ENCODE measurements around the gene ZNF536. TPM values are rescaled to one million over a fixed set of nuclear protein-coding genes. Genes with fewer than 3 reads are reported as not detected.

ZNF536 gene
- total and polyA plus RNA-seq, 2 of the 13 experiments (the other 11 are each of a cell fraction or from before 2014, with no cell fraction given), result not detected

- FAIRE-seq (no peak), DNase-seq (ENCODE audit: low spot score) (no peak), ATAC-seq (no peak)
- Histone ChIP-seq H3K27ac (ENCODE audit: extremely low read length, insufficient read depth, low read length) (no peak overlapping the region), H3K79me2 (ENCODE audit: insufficient read depth, low read length) (no peaks in the 10 kb centered on the region), H3K4me2 (ENCODE audit: low read depth, low read length) (no peak overlapping the region), H3K4me3 (replicated peaks in 1 of 3; ENCODE audit: insufficient read depth in 1 of 3, low read depth in 2 of 3, low read length in 3 of 3) (no peak overlapping the region), H3K36me3 (replicated peaks in 1 of 2; ENCODE audit: control insufficient read depth in 1 of 2, insufficient read depth in 2 of 2, low read length in 2 of 2) (no peaks in the 10 kb centered on the region), H3K9ac (ENCODE audit: insufficient read depth, low read depth, low read length) (no peak overlapping the region), H4K20me1 (ENCODE audit: insufficient read depth, low read length) (no peaks in the 10 kb centered on the region), H3K4me1 (ENCODE audit: insufficient read depth, low read length) (no peaks in the 10 kb centered on the region), H3K27me3 (ENCODE audit: control insufficient read depth in 1 of 2, insufficient read depth in 2 of 2, low read length in 2 of 2) (peaks cover 0 to 35% of the 10 kb centered on the region in 2 experiments; a peak in 4 of 5 replicates), H3K9me3 (ENCODE audit: low read length) (no peaks in the 10 kb centered on the region), H2AFZ (ENCODE audit: low read length) (no peak overlapping the region)
- CTCF ChIA-PET (ENCODE audit: low intra/inter-chr PET ratio, low total read pairs), result no interaction called here
- 16% methylated on average over 9 of the region's 9 CpGs for WGBS (ENCODE audit: low lambda C conversion rate)
- no TSS peak for BruUV-seq (replicated peaks)
- in situ Hi-C loops (cut with HindIII; ENCODE audit: extremely low pct_ligation_motif_present, low pct_unique_long_range_greater_than_20kb), result no loop called here
- intact Hi-C loops (cut with micrococcal nuclease; ENCODE audit: unreplicated experiment), result no loop called here
- POLR2A ChIA-PET, result no interaction called here
- TF ChIP-seq ZBTB7B (CRISPR knock-in tag; IDR thresholded peaks at IDR 0.05) (no peak), ZNF34 (CRISPR knock-in tag; IDR thresholded peaks at IDR 0.05; ENCODE audit: borderline replicate concordance) (no peak), ZNF644 (CRISPR knock-in tag; IDR thresholded peaks at IDR 0.05; ENCODE audit: low read depth) (no peak), CHD2 (IDR thresholded peaks at IDR 0.05; ENCODE audit: low read depth, low read length) (no peak), ZNF597 (CRISPR knock-in tag; IDR thresholded peaks at IDR 0.05) (no peak), ZNF691 (CRISPR knock-in tag; IDR thresholded peaks at IDR 0.05; ENCODE audit: borderline replicate concordance, low read depth) (no peak), HDAC2 (CRISPR knock-in tag; IDR thresholded peaks at IDR 0.05) (no peak), ZBTB39 (CRISPR knock-in tag; IDR thresholded peaks at IDR 0.05) (no peak), ZSCAN5A (CRISPR knock-in tag; IDR thresholded peaks at IDR 0.05; ENCODE audit: borderline replicate concordance) (no peak), HNRNPH1 (optimal IDR thresholded peaks at IDR 0.05; ENCODE audit: low read depth, low read length) (no peak), NR2F2 (IDR thresholded peaks at IDR 0.05; ENCODE audit: borderline replicate concordance, low read depth) (no peak), KDM4B (CRISPR knock-in tag; IDR thresholded peaks at IDR 0.05) (no peak), GRHL1 (CRISPR knock-in tag; conservative IDR thresholded peaks at IDR 0.05) (no peak), RNF219 (CRISPR knock-in tag; IDR thresholded peaks at IDR 0.05) (no peak), ZNF205 (CRISPR knock-in tag; IDR thresholded peaks at IDR 0.05) (no peak)
Measured at GRCh38 chr19:30448386-30449077, 76.3 kb downstream of the ZNF536 start.
